ENCODE data around the gene CCDC187.
"Not testable (repeated sequence)": the region's sequence is repeated elsewhere in the genome, so short reads cannot be mapped to it uniquely, and the experiment has no call there.

CCDC187 gene

DNA sequence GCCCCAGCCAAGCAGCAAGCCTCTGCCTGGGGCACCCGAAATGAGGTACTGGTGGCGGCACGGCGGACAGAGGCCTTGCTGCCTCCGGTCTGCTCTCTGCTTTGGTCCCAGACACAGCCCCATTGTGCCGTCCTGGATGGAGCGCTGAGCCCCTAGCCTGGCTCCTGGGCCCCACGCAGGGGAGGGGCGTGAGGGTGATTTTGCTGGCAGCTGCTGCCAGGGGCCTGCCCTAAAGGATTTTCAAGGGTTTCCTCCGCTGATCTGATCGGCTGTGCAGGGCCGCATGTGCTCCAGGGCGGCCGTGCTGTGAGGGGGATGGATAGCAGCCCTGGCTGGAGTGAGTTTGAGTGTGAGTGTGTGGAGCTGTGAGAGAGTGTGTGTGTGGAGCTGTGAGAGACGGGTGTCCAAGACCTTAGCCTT is 24.7 kb upstream of the CCDC187 start:
- DNase-seq (ENCODE audit: insufficient read length, low spot score), result no peak
- no peak for FAIRE-seq

DNA sequence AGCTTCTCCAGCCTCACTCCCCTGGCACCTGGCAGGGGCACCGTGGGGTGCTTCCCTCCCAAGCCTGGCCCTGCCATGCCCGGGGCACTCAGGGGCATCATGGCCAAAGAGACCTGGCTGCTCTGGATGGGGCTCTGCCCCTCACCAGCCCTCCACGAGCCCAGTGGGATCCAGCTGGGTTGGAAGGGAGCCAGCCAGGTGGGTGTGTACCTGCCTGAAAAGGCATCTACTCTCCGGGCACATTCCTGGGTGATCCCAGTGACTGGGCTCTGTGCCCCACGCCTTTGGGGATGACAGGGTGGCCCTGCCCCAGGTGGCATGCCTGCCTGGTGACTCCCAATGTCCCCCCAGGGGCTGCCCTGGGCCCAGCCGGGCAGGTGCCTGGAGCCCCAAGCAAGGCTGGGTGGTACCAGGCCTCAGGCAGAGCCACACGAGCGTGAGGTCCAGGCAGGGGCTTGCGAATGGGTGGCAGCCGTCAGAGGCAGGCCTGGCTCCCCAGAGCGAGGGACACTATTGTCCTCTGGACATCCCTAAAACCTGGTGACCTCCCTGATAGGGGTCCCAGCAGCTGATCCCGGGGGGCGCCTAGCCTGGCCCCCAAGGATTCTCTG is 24.2 kb upstream of the CCDC187 start:
- DNase-seq (ENCODE audit: insufficient read length, low spot score) (no peak), FAIRE-seq (no peak)

DNA sequence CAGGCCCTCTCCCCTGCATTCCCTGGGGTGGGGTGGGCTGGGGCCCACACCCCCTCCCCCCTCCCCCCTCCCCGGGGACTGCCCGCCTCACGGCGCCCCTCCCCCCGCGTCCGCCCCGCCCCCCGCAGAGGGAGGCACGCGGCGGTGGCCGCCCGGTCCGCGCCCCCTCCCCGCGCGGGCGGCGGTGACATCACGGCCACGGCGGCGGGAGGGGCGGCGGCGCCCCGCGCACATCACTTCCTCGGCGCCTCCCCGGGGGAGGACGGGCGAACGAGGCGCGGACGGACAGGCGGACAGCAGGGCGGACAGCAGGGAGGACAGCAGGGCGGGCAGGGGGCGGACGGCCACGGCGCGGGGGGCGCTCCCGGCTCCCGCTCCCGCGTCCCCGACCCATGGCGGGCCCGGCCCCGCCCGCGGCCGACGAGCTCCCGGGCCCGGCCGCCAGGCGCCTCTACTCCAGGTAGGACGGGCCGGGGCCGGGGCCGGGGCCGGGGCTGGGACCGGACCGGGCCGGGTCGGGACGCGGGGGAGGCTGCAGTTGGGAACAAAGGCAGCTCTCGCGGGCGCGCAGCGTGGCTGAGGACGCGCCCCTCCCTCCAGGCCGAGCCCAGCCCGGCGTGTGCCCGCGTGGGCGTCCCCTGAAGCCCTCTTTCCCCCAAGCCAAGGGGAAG is 23.5 kb upstream of the CCDC187 start, which contains the start of gene GPSM1:
GPSM1 (plus strand) TSS at position 236 of the 671 bp plus-strand sequence; CDS start at position 393, 157 bp downstream.
- no peak for FAIRE-seq
- DNase-seq (ENCODE audit: insufficient read length, low spot score), result no peak

DNA sequence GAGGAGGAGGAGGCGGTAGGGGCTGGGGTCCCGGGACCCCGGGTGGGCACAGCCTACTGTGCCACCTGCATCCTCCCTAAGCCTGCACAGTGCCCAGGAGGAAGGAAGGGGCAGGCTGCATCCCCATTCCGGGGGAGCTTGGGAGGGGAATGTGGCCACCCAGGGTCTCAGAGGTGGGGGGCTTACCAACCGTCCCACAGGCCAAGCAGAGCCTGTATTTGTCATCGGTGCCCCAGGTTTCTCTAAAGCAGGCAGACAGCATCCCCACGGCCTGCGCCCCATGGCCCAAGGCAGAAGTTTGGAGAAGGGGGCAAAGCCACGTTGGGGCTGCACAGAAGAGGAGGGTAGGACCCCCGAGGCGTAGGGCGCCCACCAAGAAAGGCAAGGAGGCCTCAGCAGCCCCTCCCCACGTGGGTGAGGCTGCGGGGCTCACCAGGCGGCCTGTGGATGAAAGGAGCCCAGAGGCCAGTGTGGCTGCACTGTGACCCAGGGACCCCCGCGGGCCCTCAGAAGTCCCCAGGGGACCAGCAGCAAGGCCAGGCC is 22.9 kb upstream of the CCDC187 start:
- DNase-seq (ENCODE audit: insufficient read length, low spot score), result no peak
- FAIRE-seq, result no peak

DNA sequence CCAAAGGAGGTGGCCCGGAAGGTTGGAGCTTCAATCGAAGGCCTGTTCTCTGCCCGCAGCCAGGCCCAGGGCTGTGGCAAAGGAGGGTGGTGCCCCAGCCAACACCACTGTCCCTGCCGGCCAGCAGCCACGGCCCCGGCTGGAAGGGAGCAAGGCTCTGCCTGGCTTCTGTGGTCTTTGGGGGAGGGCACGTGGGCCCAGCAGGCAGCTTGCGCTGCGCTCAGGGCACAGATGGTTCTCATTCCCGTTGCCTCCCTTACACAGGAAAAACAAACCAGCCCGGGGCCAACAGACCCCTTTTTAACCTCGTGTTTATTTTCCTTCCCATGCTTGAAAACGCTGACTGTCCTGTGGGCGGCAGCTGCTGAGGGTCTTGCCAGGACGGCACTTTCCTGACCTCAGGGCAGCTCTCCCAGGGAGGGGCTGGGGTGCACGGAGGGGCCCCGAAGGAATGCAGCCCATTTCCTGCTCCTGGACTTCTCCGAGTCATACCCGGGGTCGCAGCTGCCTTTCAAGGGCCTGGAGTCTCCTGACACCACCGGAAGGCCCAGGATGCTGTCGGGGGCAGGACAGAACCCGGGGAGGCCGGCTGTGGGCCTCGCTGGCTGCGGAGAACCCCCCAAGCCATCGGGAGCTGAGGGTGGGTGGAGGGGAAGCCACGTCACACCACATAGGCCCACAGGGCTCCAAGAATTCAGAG is 22.3 kb upstream of the CCDC187 start:
- FAIRE-seq, result no peak
- DNase-seq (ENCODE audit: insufficient read length, low spot score), result no peak

DNA sequence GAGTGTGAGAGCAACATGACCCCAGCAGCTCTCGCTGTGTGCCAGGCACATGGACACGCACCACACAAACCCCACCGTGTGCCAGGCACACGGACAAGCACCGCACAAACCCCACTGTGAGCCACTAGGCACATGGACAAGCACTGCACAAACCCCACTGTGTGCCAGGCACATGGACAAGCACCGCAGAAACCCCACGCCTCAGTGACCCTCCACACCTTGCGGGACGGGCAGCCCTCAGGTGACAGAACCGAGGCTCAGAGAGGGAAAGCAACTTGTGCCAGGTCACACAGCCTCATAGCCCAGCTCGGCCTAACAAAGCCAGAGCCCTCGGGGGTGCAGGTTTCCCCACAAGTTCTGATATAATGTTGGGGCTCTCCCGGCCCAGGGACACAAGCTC is 21.5 kb upstream of the CCDC187 start:
- no peak for FAIRE-seq
- DNase-seq (ENCODE audit: insufficient read length, low spot score), result no peak

DNA sequence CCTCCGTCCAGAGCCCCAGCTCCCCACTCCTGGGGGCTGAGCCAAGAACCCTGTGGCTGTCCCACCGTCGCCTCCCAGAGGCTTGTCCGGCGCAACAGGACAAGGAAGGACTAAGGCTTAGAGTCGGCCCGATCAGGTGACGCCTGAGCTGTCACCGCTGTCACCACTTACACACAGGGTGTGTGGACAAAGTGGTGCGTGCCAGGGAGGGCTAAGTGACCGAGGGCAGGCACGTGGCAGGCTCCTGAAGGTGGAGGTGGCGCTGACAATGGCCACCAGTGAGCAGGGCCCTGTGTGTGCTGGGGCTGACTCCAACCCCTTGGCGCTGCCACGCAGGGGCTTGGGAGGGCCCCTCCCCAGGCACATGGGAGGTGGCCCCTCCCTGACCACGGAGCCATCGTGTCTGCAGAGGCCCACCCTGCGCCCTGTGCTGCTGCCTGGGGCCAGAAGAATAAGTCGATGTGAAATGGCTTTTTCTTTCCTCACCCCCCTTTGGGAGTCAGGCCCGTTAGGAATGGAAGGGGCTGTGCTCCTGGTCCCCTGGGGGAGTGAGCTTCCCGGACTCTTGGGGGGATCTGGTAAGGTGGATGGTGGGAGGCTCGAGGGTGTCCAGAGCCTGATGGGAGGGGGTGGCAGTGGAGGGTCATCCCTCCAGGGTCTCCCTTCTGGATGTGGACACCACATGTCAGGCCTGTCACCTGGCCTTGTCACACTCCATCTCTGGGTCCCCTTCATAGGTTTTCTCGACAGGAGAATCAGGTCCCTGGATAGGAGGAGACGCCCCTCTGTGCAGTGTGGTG is 20.8 kb upstream of the CCDC187 start:
- DNase-seq (ENCODE audit: insufficient read length, low spot score), result no peak
- FAIRE-seq, result no peak

DNA sequence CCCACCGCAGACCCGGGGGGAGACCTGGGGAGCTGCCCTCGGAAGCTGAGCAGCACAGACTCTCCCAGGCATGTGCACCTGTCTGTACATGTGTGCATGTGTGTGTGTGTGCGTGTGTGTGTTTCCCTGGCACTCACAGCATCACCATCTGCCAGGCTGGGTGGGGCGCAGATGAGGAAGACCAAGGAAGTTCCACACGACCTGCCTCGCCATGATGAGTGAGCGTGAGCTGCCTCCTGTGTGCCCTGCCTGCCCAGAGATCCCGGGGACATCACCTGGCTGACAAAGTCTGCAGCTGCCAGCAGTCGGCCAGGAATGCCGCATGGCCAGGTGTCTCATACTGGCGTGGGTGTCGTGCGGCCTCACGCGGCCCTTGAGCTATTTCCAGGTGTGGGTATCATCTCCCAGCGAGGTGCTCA is 19.5 kb upstream of the CCDC187 start:
- no peak for DNase-seq (ENCODE audit: insufficient read length, low spot score)
- FAIRE-seq, result no peak

DNA sequence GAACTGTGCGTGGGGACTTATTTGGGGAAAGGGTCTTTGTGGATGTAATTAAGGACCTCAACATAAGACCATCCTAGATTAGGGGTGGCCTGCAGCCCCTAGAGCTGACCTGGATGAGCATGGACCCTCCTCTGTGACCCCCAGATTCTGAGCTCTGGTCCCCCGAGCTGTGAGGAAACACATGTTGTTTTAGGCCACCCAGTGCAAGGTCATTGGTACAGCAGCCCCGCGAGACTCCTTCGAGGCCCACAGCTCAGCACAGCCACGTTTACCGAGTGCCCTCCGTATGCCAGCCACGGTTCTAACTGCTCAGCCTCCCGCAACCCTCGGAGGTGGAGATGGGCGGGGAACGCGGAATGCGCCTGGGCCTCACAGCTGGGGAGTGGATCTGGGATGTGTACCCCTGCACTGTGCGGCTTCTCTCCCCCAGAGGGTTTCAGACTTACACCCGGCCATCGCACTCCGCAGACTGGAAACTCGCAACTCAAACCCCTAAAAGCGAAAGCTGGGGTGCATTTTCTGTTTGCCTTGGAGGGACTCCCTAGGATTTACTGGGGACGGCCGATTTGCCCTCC is 18.9 kb upstream of the CCDC187 start:
- FAIRE-seq, result no peak

DNA sequence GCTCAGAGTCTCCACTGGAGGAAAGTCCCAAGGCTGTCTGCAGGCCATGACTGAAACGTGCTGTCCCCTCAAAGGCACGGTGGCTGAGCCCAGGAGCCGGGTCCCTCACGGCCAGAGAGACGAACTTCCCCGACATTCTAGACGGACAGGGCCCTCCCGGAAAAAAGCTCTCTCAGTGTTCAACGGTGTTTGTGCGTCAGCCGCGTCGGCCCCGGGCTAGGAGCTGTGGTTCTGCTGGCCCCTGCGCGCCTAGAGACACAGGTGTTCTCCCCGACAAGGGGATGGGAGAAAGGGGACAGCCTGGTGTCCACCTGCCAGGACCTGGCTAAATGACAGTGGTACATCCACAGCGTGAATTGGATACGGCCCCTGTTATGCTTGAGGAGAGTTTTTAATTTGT is 17.7 kb upstream of the CCDC187 start:
- DNase-seq (ENCODE audit: insufficient read length, low spot score), result no peak
- FAIRE-seq, result no peak

More for the DNA sequence above, 18.9 kb upstream of the CCDC187 start:
- no peak for DNase-seq (ENCODE audit: insufficient read length, low spot score)

DNA sequence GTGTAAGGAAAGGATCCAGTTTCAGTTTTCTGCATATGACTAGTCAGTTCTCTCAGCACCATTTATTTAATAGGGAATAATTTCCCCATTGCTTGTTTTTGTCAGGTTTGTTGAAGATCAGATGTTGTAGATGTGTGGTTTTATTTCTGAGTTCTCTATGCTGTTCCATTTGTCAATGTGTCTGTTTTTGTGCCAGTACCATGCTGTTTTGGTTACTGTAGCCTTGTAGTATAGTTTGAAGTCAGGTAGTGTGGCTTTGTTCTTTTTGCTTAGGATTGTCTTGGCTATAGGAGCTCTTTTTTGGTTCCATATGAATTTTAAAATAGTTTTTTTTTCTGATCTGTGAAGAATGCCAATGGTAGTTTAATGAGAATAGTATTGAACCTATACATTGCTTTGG is 17.1 kb upstream of the CCDC187 start:
- not testable (repeated sequence) for FAIRE-seq; DNase-seq (ENCODE audit: insufficient read length, low spot score)

DNA sequence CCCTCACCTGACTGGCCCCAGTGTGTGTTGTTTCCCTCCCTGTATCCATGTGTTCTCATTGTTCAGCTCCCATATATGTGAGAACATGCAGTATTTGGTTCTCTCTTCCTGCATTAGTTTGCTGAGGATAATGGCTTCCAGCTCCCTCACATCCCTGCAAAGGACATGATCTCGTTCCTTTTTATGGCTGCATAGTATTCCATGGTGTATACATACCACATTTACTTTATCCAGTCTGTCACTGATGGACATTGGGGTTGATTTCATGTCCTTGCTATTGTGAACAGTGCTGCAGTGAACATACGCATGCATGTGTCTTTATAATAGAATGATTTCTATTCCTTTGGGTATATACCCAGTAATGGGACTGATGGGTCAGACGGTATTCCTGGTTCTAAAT is 16.1 kb upstream of the CCDC187 start:
- not testable (repeated sequence) for DNase-seq (ENCODE audit: insufficient read length, low spot score); FAIRE-seq

DNA sequence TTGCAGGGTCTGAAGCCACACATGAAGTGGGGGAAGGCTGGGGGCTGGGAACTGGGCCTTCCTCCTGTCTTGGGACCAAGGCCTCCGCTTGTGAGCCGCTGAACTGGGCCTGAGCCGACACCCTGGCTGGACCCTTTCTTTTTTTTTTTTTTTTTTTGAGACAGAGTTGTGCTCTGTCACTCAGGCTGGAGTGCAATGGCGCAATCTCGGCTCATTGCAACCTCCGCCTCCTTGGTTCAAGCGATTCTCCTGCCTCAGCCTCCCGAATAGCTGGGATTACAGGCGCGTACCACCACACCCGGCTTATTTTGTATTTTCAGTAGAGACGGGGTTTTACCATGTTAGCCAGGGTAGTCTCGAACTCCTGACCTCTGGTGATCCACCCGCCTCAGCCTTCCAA is 15.3 kb upstream of the CCDC187 start:
- DNase-seq (ENCODE audit: insufficient read length, low spot score); FAIRE-seq: not testable (repeated sequence)

DNA sequence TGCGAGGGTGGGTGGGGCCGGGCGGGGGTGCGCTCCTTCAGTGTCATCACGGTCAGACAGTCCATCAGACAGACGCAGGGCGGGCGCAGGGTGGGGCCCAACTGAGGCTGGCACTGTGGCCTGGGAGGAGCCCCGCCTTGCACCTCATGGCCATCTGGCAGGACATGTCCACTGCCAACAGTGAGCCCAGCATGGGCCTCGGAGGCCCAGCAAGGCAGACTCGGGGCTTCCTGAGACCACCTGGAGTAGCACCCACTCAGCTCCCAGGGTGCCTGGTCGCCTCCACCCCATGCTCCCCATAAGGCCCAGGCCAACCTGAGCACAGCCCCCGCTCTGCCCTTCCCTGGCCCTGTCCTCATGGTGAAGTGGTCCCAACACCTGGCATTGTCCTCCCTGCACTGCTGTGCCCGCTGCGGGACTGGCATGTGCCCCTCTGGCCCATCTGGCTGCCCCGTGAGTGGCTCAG is 14.9 kb upstream of the CCDC187 start:
- DNase-seq (ENCODE audit: insufficient read length, low spot score), result no peak
- FAIRE-seq, result no peak

DNA sequence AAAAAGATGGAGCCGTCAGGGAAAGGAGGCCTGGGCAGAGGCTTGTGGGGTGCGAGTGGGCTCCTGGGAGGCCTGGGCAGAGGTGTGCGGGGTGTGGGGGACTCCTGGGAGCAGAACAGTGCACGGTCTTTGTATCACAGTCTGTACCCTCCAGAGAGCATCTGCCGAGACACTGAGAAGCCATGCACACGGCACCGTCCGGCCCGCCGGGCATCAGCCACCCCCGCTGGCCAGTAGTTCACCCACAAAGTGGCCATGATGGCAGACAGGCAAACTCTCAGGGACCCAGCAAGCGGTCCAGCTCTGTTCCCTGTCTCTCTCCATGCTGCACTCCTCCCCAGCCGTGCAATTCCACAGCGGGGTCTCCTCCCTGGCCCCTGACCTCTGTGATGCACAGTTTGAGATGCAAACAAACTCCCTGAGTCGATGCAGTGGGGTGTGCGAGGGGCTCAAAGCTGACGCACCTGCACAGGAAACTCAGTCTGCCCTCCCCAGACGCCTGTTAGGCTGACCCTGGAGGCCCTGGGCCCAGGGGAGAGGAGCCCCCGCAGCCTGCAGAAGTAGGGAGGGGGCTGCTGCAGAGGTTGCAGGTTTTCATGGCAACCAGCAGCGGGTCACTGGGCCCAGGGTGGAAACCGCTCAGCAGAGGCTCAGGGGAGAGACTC is 14.3 kb upstream of the CCDC187 start:
- no peak for DNase-seq (ENCODE audit: insufficient read length, low spot score)
- no peak for FAIRE-seq

DNA sequence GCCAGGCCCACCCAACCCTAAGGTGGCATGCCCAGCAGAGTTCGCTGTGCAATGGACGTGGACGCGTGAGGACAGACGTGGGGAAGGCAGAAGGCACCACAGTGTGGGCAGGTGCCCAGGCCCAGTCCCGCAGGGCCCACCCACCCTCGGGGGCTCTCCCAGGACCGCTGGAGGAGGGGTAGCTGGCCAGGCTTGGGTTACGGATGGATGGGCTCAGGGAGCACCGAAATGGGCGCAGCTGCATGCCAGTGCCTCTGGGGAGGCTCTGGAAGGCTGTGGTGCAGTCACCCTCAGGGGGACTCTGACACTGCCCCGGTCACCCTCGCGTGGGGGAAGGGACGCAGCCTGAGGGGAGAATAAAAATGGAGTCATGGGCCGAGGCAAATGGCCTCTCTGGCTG is 13.8 kb upstream of the CCDC187 start:
- FAIRE-seq, result no peak

DNA sequence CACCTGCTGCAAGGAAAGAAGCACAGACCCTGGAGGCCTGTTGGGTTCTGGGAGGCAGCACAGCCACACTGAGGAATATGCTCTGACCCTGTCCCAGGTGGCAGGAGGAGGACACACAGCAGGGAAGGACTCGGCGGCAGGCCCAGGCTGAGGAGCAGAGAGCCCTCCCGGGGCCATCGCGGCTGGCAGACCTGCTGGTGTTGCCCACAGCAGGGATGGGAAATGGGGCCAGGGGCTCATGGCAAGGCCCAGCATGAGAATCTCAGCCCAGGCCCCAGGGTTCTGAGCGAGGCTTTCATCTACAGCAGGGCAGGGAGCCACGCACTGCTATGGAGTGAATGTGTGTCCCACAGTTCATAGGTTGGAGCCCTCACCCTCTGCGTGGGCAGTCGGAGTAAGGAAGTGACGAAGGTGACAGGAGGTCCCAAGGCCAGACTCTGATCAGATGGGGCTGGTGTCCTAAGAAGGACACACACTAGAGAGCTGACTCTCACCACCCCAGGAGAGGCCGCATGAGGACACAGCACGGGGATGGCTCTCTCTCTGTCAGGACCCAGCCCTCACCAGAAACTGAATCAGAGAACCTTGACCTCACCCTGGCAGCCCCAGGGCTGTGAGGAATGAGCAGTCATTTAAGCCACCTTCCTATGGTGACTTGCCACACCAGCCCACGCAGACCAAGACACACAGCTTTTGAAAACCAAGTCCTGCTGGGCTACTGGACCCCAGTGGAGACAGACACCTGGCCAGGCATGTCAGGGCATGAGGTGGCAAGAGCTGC is 13.2 kb upstream of the CCDC187 start:
- DNase-seq (ENCODE audit: insufficient read length, low spot score) (no peak), FAIRE-seq (no peak)

More for the DNA sequence above, 13.8 kb upstream of the CCDC187 start:
- no peak for DNase-seq (ENCODE audit: insufficient read length, low spot score)

DNA sequence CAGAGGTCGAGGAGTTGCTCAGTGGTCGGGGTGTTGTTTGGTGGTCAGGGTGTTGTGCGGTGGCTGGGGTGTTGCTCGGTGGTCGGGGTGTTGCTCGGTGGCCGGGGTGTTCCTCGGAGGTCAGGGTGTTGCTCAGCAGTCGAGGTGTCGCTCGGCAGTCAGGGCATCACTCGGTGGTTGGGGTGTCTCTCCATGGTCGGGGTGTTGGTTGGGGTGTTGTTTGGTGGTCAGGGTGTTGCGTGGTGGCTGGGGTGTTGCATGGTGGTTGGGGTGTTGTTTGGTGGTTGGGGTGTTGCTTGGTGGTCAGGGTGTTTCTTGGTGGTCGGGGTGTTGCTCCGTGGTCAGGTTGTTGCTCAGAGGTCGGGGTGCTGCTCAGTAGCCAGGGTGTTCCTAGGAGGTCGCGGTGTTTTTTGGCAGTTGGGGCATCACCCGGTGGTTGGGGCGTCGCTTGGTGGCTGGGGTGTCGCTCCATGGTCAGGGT is 12.4 kb upstream of the CCDC187 start:
- FAIRE-seq, result no peak
- DNase-seq (ENCODE audit: insufficient read length, low spot score), result no peak

DNA sequence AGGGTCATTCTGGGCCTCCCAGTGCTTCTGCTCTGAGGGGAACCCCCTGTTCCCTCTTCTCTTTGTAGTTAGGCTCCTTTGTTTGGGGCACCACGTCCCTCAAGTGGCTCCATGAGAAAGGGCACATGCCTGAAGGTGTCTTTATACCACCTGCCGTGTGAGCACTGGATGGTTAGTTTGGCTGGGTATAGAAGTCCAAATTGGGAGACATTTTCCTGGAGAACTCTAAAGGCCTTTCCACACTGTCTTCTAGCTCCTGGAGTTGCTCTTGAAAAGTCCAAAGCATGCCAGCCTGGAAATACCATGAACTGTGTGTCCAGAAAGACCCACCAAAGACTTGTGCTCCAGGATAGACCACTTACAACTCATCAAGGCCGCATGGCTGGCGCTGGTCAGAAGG is 11.1 kb upstream of the CCDC187 start:
- no peak for FAIRE-seq
- no peak for DNase-seq (ENCODE audit: insufficient read length, low spot score)
